ENCODE measurements around the gene AADACL2. TPM values are rescaled to one million over a fixed set of nuclear protein-coding genes. Genes with fewer than 3 reads are reported as not detected.

The AADACL2 gene
- total RNA-seq, 1 experiment from 2014 or later = not detected

DNA sequence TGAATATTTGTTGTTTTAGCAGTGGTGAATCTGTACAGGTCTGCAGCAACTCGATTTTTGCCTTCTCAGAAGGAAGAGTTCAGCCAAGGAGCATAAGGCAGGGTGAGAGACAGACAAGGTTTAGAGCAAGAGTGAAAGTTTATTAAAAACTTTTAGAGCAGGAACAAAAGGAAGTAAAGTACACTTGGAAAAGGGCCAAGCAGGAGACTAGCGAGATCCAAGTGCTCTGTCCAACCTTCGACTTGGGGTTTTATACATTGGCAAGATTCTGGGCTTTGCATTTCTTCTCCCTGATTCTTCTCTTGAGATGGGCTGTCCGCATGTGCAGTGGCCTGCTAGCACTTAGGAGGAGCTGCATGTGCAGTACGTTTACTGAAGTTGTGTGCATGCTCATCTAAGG, 46.7 kb upstream of the AADACL2 start:
- H3K4me1 ChIP-seq (ENCODE audit: insufficient read depth, low read length) = no peaks in the 10 kb centered on the region; the same call in 1 of the 2 replicates
- H3K9ac ChIP-seq (ENCODE audit: extremely low read depth, insufficient read length, low read length) = no peak overlapping the region
- H3K79me2 ChIP-seq (ENCODE audit: insufficient read depth, low read length) = no peaks in the 10 kb centered on the region
- no peak overlapping the region for H3K14ac ChIP-seq (ENCODE audit: insufficient read depth, low read length)
- TF ChIP-seq, protein P1, sequence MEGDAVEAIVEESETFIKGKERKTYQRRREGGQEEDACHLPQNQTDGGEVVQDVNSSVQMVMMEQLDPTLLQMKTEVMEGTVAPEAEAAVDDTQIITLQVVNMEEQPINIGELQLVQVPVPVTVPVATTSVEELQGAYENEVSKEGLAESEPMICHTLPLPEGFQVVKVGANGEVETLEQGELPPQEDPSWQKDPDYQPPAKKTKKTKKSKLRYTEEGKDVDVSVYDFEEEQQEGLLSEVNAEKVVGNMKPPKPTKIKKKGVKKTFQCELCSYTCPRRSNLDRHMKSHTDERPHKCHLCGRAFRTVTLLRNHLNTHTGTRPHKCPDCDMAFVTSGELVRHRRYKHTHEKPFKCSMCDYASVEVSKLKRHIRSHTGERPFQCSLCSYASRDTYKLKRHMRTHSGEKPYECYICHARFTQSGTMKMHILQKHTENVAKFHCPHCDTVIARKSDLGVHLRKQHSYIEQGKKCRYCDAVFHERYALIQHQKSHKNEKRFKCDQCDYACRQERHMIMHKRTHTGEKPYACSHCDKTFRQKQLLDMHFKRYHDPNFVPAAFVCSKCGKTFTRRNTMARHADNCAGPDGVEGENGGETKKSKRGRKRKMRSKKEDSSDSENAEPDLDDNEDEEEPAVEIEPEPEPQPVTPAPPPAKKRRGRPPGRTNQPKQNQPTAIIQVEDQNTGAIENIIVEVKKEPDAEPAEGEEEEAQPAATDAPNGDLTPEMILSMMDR (conservative IDR thresholded peaks at IDR 0.05) = no peak
- no CpG with 5 or more reads among the region's 5 CpGs for WGBS (ENCODE audit: extremely low coverage, insufficient read length, low lambda C conversion rate)
- no peak overlapping the region for H3T11ph ChIP-seq (ENCODE audit: low read length)
- peaks cover 3 to 4% of the 10 kb centered on the region in 2 experiments; a peak in 2 of 4 replicates for H3K4me1 Mint-ChIP-seq
- no peaks in the 10 kb centered on the region for H3K79me1 ChIP-seq (ENCODE audit: insufficient read depth, low read depth, low read length, poor library complexity, severe bottlenecking)
- no peak overlapping the region for H4K91ac ChIP-seq (ENCODE audit: insufficient read length, low read depth, low read length)
- no peak overlapping the region for H3K4ac ChIP-seq (ENCODE audit: low read depth, low read length)
- no peak overlapping the region for H3K27ac ChIP-seq (ENCODE audit: insufficient read length, low read depth, low read length)
- H4K20me1 ChIP-seq (ENCODE audit: control insufficient read depth, insufficient read depth, insufficient read length) = no peaks in the 10 kb centered on the region
- no peak overlapping the region for H3K56ac ChIP-seq (ENCODE audit: insufficient read length, low read depth, low read length)
- H3K23ac ChIP-seq (ENCODE audit: insufficient read length, low read depth, low read length) = no peak overlapping the region
- H3K9me3 ChIP-seq (ENCODE audit: control insufficient read depth, low read depth, low read length) = no peaks in the 10 kb centered on the region
- no peak overlapping the region for H2BK5ac ChIP-seq (ENCODE audit: insufficient read length, low read length)
- H3K27me3 ChIP-seq (ENCODE audit: insufficient read depth, low read length) = no peaks in the 10 kb centered on the region
- no peaks in the 10 kb centered on the region for H3K27me3 Mint-ChIP-seq (ENCODE audit: low read depth)
- no peak overlapping the region for H2BK15ac ChIP-seq (ENCODE audit: low read depth, low read length)
- H3K4me3 Mint-ChIP-seq = no peak overlapping the region
- no peak for DNase-seq
- H4K8ac ChIP-seq (replicated peaks; ENCODE audit: insufficient read length, low read depth, low read length) = no peak overlapping the region
- H2BK120ac ChIP-seq (ENCODE audit: low read depth, low read length, poor library complexity, severe bottlenecking) = no peak overlapping the region
- H3K23me2 ChIP-seq (ENCODE audit: insufficient read length, low read depth, low read length, poor library complexity, severe bottlenecking) = no peaks in the 10 kb centered on the region
- H3K18ac ChIP-seq (ENCODE audit: insufficient read length, low read depth, low read length) = no peak overlapping the region
- no peak overlapping the region for H2BK20ac ChIP-seq (ENCODE audit: low read depth, low read length, poor library complexity, severe bottlenecking)
- H2AK5ac ChIP-seq (ENCODE audit: insufficient read length, low read length) = no peak overlapping the region
- no peak overlapping the region for H2AFZ ChIP-seq (ENCODE audit: low read length)
- H3K4me2 ChIP-seq (ENCODE audit: insufficient read depth, insufficient read length, low read length) = no peak overlapping the region
- no peak overlapping the region for H4K5ac ChIP-seq (ENCODE audit: insufficient read length, low read depth, low read length)
- H3K27ac Mint-ChIP-seq = peak overlapping the region in 1 of 3 experiments; percentile 46; a peak in 1 of 7 replicates
- H3K36me3 Mint-ChIP-seq (ENCODE audit: insufficient read depth in 1 of 3, low read depth in 3 of 3) = no peaks in the 10 kb centered on the region
- peaks cover 0 to under 1% of the 10 kb centered on the region in 2 experiments; a peak in 1 of 5 replicates for H3K9me3 Mint-ChIP-seq
- H2BK12ac ChIP-seq (ENCODE audit: insufficient read length, low read depth, low read length) = no peak overlapping the region
